Stimulated activated CD4-positive, alpha-beta T cell treated with anti-CD3 and anti-CD28 coated beads, Interleukin-12 subunit alpha, Interleukin-12 subunit beta, amount 100 ng/mL, for 24 hours (primary cell): ENCODE measurements around the gene COQ7.
A peak's percentile ranks its signal among the peaks of the same experiment; 100 is the strongest.

Experiments used
- DNase-seq, 2 experiments: peaks; one replicate each; pipeline ENCODE4 v3.0.0-alpha.2; 2020; ENCODE audit warnings: low read depth in 2 of 2

COQ7 gene

DNA sequence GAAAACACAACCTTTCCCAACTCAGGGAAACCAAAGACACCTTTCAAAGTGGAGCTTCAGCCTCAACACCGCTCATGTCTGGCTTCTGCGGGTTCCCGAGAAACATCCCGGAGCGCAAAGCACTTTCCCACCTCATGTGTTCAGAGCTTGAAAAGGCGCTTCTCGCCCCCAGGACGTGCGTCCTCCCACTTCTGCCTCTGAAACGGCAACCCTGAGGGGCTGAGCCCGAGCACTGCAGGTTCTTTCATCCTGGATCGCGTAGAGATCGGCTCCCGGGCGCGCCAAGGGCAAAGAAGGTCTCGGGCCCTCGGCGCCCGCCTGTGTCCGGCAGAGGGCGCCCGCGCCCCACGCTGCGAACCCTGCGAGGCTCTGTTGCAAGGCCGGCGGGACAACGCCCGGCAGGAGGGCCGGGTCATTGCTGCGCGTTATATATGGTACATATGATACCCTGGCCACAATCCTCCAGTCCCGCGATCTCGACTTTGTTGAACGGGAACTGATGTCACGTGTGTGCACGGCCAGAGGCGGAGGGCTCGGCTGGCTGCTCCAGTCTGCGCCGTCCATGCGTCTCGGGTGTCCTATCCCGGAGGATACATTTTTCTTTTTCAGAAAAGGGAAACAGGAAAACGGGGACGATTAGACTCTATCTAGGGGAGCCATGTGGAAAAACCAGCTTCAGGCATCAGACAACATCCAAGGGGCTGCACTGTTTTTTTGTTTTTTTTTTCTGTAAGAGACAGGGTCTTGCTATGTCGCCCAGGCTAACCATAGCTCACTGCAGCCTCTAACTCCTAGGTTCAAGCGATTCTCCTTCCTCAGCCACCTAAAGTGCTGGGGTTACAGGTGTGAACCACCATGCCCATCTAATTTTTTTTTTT, 19.1 kb downstream of the COQ7 start:
- DNase-seq = peak; percentile 53 to 72

GRCh38 chr16:19088341-19088916, 21.0 kb downstream of the COQ7 start:
- DNase-seq = no peak

DNA sequence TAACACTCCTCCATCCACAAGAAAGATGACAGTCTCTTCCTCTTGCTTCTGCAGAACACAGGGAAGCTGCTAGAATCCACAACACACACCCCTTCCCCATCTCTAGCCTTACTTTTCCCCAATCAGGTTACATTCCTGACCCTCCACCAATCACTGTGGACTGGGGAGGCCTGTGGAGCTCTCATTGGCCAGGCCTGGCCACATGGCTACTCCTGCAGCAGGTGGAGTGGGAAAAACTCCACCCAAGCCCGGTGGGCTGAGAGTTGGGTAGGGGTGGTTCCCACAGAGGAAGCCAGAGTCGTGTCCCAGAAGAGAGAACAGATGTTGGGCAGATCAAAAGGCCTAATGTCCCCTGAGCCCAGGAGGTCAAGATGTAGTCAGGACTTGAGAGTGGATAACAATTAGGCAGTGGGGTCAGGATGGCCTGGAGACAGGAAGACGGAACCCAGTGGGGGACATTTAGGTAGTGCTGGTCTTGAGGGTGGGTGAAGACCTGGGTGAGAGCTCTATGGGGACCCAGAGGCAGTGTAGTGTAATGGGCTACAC, 22.1 kb downstream of the COQ7 start:
- DNase-seq = no peak

DNA sequence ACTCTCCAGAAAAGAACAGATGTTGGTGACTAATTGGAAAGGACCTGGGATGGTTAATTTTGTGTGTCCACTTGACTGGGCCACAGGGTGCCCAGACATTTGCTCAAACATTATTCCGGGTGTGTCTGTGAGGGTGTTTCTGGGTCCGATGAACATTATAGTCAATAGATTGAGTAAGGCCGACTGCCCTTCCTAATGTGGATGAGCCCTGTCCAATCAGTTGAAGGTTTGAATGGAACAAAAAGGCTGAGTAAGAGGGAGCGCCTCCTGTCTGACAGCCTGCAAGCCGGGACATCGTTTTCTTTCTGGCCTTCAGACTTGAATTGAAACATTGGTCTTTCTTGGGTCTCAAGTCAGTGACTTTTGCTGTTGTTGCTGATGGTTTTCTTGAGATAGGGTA, 23.5 kb downstream of the COQ7 start:
- no peak for DNase-seq

DNA sequence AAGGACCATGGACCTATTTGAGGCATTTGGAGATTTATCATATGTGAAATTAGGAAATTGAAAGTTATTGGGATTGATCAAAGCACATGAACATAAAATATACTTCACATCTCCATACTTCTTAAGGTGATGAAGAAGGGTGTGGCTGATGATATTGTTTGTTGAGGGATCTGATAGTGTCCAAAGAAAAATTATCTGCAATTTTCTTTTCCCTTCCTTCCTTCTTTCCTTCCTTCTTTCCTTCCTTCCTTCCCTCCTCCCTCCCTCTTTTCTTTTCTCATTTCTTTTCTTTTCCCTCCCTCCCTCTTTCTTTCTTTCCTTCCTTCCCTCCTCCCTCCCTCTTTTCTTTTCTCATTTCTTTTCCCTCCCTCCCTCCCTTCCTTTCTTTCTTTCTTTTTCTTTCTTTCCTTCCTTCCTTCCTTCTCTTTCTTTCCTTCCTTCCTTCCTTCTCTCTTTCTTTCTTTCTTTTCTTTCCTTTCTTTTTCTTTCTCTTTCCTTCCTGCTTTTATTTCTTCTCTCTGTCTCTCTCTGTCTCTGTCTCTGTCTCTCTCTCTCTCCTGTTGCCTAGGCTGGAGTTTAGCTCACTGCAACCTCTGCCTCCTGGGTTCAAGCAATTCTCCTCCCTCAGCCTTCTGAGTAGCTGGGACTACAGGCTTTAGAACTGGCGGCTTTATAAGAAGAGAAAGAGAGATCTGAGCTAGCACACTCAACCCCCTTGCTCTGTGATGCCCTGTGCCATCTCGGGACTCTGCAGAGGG, 25.4 kb downstream of the COQ7 start:
- DNase-seq = no peak

GRCh38 chr16:19093631-19094541, 26.5 kb downstream of the COQ7 start:
- no peak for DNase-seq

GRCh38 chr16:19094542-19095365, 27.3 kb downstream of the COQ7 start:
- no peak for DNase-seq

GRCh38 chr16:19095654-19096053, 28.2 kb downstream of the COQ7 start:
- no peak for DNase-seq

- no peak for DNase-seq
Measured at GRCh38 chr16:19098173-19098572, 30.8 kb downstream of the COQ7 start.

GRCh38 chr16:19102187-19102872, 34.9 kb downstream of the COQ7 start:
- no peak for DNase-seq

GRCh38 chr16:19104607-19105006, 37.2 kb downstream of the COQ7 start:
- DNase-seq = no peak

DNA sequence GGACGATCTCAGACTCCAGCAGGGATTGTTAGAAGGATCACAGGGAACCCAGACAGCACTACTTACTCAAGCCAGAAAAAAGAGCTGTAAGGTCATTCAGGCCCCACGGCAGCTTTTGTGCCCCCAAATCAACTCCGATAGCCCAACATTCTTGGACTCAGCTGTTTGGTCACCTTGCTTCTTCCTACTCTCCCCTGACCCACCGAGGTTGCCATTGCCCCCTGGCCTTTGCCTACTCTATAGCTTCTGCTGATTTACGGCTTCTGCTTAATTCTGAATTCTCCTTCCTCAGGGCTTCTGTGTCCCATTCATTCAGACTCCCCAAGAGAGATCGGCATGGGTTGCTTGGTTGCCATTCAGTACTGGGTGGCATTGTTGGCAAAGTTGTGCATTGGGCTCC, 37.7 kb downstream of the COQ7 start:
- DNase-seq = no peak

DNA sequence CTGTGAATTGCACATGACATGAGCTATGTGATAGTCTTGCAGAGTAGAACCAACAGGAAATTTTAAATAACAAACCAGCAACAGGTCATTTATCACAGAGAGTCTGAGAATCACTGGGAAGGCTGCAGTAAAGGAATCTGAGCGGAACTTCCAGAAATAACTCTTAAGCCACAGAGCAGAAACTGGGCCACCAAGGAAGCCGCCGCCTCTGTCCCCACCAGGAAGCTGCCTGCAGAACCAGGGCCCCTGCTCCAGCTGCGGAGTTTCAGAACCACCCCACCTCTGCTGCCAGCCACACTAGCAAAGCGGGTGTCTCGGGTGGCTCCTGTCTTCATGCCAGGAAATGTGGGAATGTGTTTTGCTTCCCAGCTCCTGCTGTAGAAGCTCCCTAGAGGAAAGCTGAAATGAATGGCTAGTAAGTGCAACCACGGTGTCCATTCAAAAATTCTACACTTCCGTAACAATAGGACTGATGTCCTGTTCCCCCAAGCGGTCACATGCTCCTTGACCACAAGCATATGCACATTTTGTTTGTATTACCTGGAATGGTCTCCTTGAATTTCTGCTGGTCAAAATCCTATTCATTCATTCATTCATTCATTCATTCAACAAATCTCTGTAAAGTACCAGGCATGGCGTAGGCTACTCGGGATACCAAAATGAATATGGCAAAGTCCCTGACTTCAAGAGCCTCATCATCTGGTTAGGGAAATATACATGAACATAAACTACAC, 38.6 kb downstream of the COQ7 start:
- no peak for DNase-seq

DNA sequence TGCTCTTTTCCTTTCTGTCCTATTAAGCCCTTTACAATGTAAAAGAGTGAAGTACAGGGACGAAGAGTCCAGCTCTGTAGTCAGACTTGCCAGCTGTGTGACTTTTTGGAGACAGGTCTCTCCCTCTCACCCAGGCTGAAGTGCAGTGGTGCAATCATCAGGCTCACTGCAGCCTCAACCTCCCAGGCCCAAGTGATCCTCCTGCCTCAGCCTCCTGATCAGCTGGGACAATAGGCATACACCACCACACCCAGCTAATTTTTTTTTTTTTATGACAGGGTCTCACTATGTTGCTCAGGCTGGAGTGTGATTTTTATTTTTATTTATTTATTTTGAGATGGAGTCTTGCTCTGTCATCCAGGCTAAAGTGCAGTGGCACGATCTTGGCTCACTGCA, 39.2 kb downstream of the COQ7 start:
- DNase-seq = no peak

DNA sequence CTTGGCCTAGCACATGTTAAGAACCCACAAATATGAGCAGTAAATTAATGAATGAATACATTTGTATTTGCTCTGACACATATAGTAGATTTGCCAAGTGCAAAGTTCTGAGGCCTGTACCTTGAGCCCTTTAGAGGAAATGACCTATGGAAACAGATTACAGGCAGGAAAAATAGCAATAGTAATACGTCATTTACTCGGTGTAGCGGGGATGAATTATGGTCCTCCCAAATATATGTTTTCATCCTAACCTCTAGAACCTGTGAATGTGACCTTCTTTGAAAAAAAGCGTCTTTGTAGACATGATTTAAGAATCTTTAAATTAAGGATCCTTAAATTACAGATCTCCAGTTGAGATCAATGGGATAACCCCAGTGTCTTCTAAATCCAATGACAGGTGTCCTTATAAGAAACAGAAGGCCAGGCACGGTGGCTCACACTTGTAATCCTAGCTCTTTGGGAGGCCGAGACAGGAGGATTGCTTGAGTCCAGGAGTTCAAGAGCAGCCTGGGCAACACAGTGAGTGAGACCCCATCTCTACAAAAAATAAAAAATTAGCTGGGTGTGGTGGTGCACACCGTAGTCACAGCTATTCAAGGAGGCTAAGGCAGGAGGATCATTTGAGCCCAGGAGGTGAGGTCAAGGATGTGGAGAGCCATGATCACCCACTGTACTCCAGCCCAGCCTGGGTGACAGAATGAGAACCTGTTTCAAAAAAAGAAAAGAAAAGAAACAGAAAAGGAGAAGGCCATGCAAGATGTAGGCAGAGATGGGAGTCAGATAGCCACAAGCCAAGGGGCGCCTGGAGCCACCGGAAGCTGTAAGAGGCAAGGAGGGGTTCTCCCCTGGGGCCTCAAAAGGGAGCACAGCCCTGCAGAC, 41.2 kb downstream of the COQ7 start:
- no peak for DNase-seq

GRCh38 chr16:19109288-19109664, 41.9 kb downstream of the COQ7 start:
- no peak for DNase-seq

DNA sequence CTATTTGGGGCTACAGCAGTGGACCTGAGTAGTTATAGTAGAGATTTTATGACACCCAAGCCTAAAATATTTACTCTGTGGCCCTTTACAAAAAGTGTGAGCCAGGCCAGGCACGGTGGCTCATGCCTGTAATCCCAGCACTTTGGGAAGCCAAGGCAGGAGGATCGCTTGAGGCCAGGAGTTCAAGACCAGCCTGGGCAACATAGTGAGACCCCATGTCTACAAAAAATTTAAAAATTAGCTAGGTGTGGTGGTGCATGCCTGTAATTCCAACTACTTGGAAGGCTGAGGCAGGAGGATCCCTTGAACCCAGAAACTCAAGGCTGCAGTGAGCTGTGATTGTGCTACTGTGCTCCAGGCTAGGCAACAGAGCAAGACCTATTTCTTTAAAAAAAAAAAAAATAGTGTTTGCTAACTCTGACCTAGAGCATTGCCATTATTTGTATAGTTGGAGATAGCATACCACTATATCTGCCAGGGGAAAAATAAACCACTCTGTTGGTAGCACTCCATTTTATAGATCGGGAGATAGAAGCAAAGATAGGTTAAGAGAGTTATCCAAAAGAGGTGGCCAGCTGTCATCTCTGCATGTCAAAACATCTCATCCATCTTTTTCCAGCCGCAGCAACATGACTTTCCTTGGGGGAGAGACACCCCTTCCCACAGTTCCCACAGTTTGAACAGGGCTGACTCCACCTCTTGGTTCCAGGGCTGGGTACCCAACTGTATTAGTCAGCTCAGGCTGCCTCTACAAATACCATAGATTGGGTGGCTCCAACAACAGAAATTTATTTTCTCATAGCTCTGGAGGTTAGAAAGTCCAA, 43.3 kb downstream of the COQ7 start:
- DNase-seq = no peak

- DNase-seq = no peak
Measured at GRCh38 chr16:19112099-19112407, 44.6 kb downstream of the COQ7 start.
